Tibial nerve (tissue), 4 donors: ENCODE measurements around the gene ERP44. TPM values are rescaled to one million over a fixed set of nuclear protein-coding genes. Genes with fewer than 3 reads are reported as not detected.

ENCODE experiments used
- DNase-seq, 2 donors: peaks; one replicate each; pipeline ENCODE4 v3.0.0-alpha.2; 2019; ENCODE audit warnings: low spot score in 2 of 2
- H3K27ac ChIP-seq, 4 donors: fragments of 200-600 bp; sonication (generic) in 3 of 4; one replicate each; pipeline ENCODE4 v1.5.1; 2017 to 2019; ENCODE audit warnings: mild to moderate bottlenecking in 1 of 4
- H3K27me3 ChIP-seq, 2 donors: fragments of 200-600 bp; sonication (generic) in 1 of 2; one replicate each; pipeline versions ENCODE4 v1.5.1 to v1.6.0; 2017 to 2019
- H3K36me3 ChIP-seq, 3 donors: fragments of 200-600 bp; sonication (generic); one replicate each; pipeline ENCODE4 v1.5.1; 2018 to 2019
- H3K4me1 ChIP-seq, 4 donors: fragments of 200-600 bp; sonication (generic) in 3 of 4; one replicate each; pipeline ENCODE4 v1.5.1; 2017 to 2019
- H3K4me3 ChIP-seq, 4 donors: fragments of 200-600 bp; sonication (generic) in 3 of 4; one replicate each; pipeline ENCODE4 v1.5.1; 2017 to 2019; ENCODE audit warnings: mild to moderate bottlenecking in 1 of 4, moderate library complexity in 1 of 4
- H3K9me3 ChIP-seq, 4 donors: fragments of 200-600 bp; sonication (generic) in 3 of 4; one replicate each; pipeline ENCODE4 v1.5.1; 2017 to 2019
- CTCF ChIP-seq, 5 experiments: fragments of 200-600 bp in 3 of 5; fragments of 450-650 bp in 2 of 5; sonication (generic) in 3 of 5; IDR thresholded peaks; one replicate each; pipeline ENCODE4 v1.5.1; 2016 to 2019; ENCODE audit warnings: antibody characterized with exemption in 5 of 5, mild to moderate bottlenecking in 3 of 5, moderate library complexity in 2 of 5
- EP300 ChIP-seq, 2 donors: sonication (generic); formaldehyde crosslinking; IDR thresholded peaks; one replicate each; pipeline ENCODE4 v1.6.1; 2017; ENCODE audit warnings: antibody characterized with exemption in 2 of 2, mild to moderate bottlenecking in 1 of 2
- POLR2A ChIP-seq, 2 donors: fragments of 450-650 bp; IDR thresholded peaks; one replicate each; pipeline ENCODE4 v1.6.1; 2017; ENCODE audit warnings: antibody characterized with exemption in 2 of 2, mild to moderate bottlenecking in 2 of 2, moderate library complexity in 2 of 2
- whole genome bisulfite sequencing, 2 donors: methylation state at CpG; one replicate each; pipeline ENCODE4 v1.1.5; 2018; 5-methylcytosine and 5-hydroxymethylcytosine counted together
- total RNA-seq, 4 donors: library from RNA; depleted of rRNA; stranded (reverse); fragments of >200 nt; gene quantifications; one replicate each; pipeline ENCODE4 v1.1.0, GENCODE V29; 2016

Gene ERP44
- total RNA-seq, 4 donors from 2014 or later = 10.9 to 16.0 (median 13.4) TPM

- Histone ChIP-seq H3K27ac (no peak overlapping the region), H3K4me1 (no peaks in the 10 kb centered on the region), H3K9me3 (no peaks in the 10 kb centered on the region), H3K27me3 (no peaks in the 10 kb centered on the region), H3K4me3 (no peak overlapping the region), H3K36me3 (peaks cover 0 to 24% (median 0%) of the 10 kb centered on the region in 3 donors)
- DNase-seq = no peak
- TF ChIP-seq POLR2A (IDR thresholded peaks at IDR 0.05) = no peak
- TF ChIP-seq CTCF (IDR thresholded peaks at IDR 0.05) = no peak
- no peak for TF ChIP-seq EP300 (IDR thresholded peaks at IDR 0.05)
Measured at GRCh38 chr9:99948896-99949295, 149.9 kb downstream of the ERP44 start.

- no peak for DNase-seq
- Histone ChIP-seq H3K4me1 (no peaks in the 10 kb centered on the region), H3K27ac (no peak overlapping the region), H3K4me3 (no peak overlapping the region), H3K27me3 (no peaks in the 10 kb centered on the region), H3K36me3 (peaks cover 0 to 25% (median 0%) of the 10 kb centered on the region in 3 donors), H3K9me3 (no peaks in the 10 kb centered on the region)
- TF ChIP-seq EP300 (IDR thresholded peaks at IDR 0.05) (no peak), POLR2A (IDR thresholded peaks at IDR 0.05) (no peak), CTCF (IDR thresholded peaks at IDR 0.05) (no peak)
- 98 to 99% methylated on average over 2 of the region's 2 CpGs for WGBS, 2 donors
Measured at GRCh38 chr9:99948482-99948881, 150.3 kb downstream of the ERP44 start.

- Histone ChIP-seq H3K4me1 (no peaks in the 10 kb centered on the region), H3K27ac (no peak overlapping the region), H3K36me3 (peaks cover 0 to 29% (median 0%) of the 10 kb centered on the region in 3 donors), H3K4me3 (no peak overlapping the region), H3K27me3 (no peaks in the 10 kb centered on the region), H3K9me3 (peaks cover 0 to 5% (median 0%) of the 10 kb centered on the region in 4 donors)
- WGBS, 2 donors = 54 to 70% methylated on average over 3 of the region's 3 CpGs
- TF ChIP-seq CTCF (IDR thresholded peaks at IDR 0.05) (no peak), EP300 (IDR thresholded peaks at IDR 0.05) (no peak), POLR2A (IDR thresholded peaks at IDR 0.05) (no peak)
- no peak for DNase-seq
Measured at GRCh38 chr9:99947395-99947794, 151.4 kb downstream of the ERP44 start.

GRCh38 chr9:99936947-99937587, 161.7 kb downstream of the ERP44 start:
- Histone ChIP-seq H3K4me1 (no peaks in the 10 kb centered on the region), H3K4me3 (no peak overlapping the region), H3K27me3 (no peaks in the 10 kb centered on the region), H3K27ac (no peak overlapping the region), H3K9me3 (peaks cover 0 to 15% (median 0%) of the 10 kb centered on the region in 4 donors), H3K36me3 (peaks cover 0 to 25% (median 0%) of the 10 kb centered on the region in 3 donors)
- TF ChIP-seq EP300 (IDR thresholded peaks at IDR 0.05) = no peak
- no peak for TF ChIP-seq CTCF (IDR thresholded peaks at IDR 0.05)
- TF ChIP-seq POLR2A (IDR thresholded peaks at IDR 0.05) = no peak
- no peak for DNase-seq
- 97% methylated on average over 4 of the region's 4 CpGs for WGBS, 2 donors

- no peak overlapping the region for H3K4me3 ChIP-seq
- H3K36me3 ChIP-seq = peaks cover 0 to 36% (median 0%) of the 10 kb centered on the region in 3 donors
- H3K4me1 ChIP-seq = no peaks in the 10 kb centered on the region
- no peak for DNase-seq
- 92 to 93% methylated on average over 6 of the region's 6 CpGs for WGBS, 2 donors
- no peaks in the 10 kb centered on the region for H3K27me3 ChIP-seq
- TF ChIP-seq POLR2A (IDR thresholded peaks at IDR 0.05) (no peak), CTCF (IDR thresholded peaks at IDR 0.05) (no peak), EP300 (IDR thresholded peaks at IDR 0.05) (no peak)
- H3K27ac ChIP-seq = no peak overlapping the region
- peaks cover 0 to 8% (median 2%) of the 10 kb centered on the region in 4 donors for H3K9me3 ChIP-seq
Measured at GRCh38 chr9:99931155-99931840, 167.5 kb downstream of the ERP44 start.
